Gastrocnemius medialis (tissue), 4 donors: ENCODE data around the gene HELZ2. TPM values are rescaled to one million over a fixed set of nuclear protein-coding genes. Genes with fewer than 3 reads are reported as not detected.

ENCODE experiments used
- ATAC-seq, 2 donors: fragments of 150-250 bp; one replicate each; pipeline ENCODE4 v1.9.1; 2016
- DNase-seq, 2 donors: peaks; one replicate each; pipeline ENCODE4 v3.0.0-alpha.2; 2019
- H3K27ac ChIP-seq, 4 donors: fragments of 200-600 bp; sonication (generic); 1 replicate in 1 of 4; 2 replicates in 3 of 4; pipeline ENCODE4 v1.5.1; 2016 to 2018; ENCODE audit warnings: mild to moderate bottlenecking in 2 of 4, moderate library complexity in 1 of 4
- H3K27me3 ChIP-seq, 3 donors: fragments of 200-600 bp; sonication (generic) in 2 of 3; 1 replicate in 1 of 3; 2 replicates in 2 of 3; pipeline versions ENCODE4 v1.5.1 to v1.6.0; 2016 to 2019; ENCODE audit warnings: mild to moderate bottlenecking in 1 of 3, moderate library complexity in 1 of 3
- H3K36me3 ChIP-seq, 2 donors: fragments of 200-600 bp; sonication (generic) in 1 of 2; one replicate each; pipeline ENCODE4 v1.5.1; 2017 to 2018
- H3K4me1 ChIP-seq, 2 donors: fragments of 200-600 bp; sonication (generic) in 1 of 2; one replicate each; pipeline ENCODE4 v1.5.1; 2016 to 2017; ENCODE audit warnings: mild to moderate bottlenecking in 2 of 2
- H3K4me3 ChIP-seq, 4 donors: fragments of 200-600 bp; sonication (generic) in 3 of 4; 1 replicate in 1 of 4; 2 replicates in 3 of 4; pipeline ENCODE4 v1.5.1; 2016 to 2019; ENCODE audit warnings: mild to moderate bottlenecking in 2 of 4
- H3K9me3 ChIP-seq, 3 donors: fragments of 200-600 bp; sonication (generic) in 2 of 3; 1 replicate in 1 of 3; 2 replicates in 2 of 3; pipeline ENCODE4 v1.5.1; 2016 to 2019
- POLR2A ChIP-seq, 2 donors: fragments of 450-650 bp; IDR thresholded peaks; one replicate each; pipeline ENCODE4 v1.6.1; 2017; ENCODE audit warnings: antibody characterized with exemption in 2 of 2, mild to moderate bottlenecking in 2 of 2, moderate library complexity in 2 of 2
- in situ Hi-C, 4 donors: fragments of 200-750 bp; cut with MboI; loops; one replicate each; pipeline versions ENCODE4 v1.15.0 to v1.8.0; 2017; ENCODE audit warnings: low sequenced_read_pairs in 4 of 4
- intact Hi-C: fragments of 100-400 bp; cut with DNase I; formaldehyde crosslinking; loops from one replicate; pipeline ENCODE4 v1.15.1; 2023; ENCODE audit warnings: low total_unique reads
- total RNA-seq, 4 donors: library from RNA; depleted of rRNA; stranded (reverse); fragments of >200 nt; gene quantifications; one replicate each; pipeline versions ENCODE4 v1.1.0 to v1.2.3, GENCODE V29; 2016
- TF ChIP-seq, protein P1 (sequence below), 5 experiments: fragments of 450-650 bp in 3 of 5; fragments of 200-600 bp in 2 of 5; sonication (generic) in 2 of 5; IDR thresholded peaks in 4 of 5; conservative IDR thresholded peaks in 1 of 5; 1 replicate in 4 of 5; 2 replicates in 1 of 5; pipeline ENCODE4 v1.5.1; 2016 to 2019; ENCODE audit warnings: antibody characterized with exemption in 5 of 5, mild to moderate bottlenecking in 3 of 5, moderate library complexity in 3 of 5

Gene HELZ2
- total RNA-seq, 4 donors from 2014 or later, result 1.7 to 6.2 (median 3.6) TPM

DNA sequence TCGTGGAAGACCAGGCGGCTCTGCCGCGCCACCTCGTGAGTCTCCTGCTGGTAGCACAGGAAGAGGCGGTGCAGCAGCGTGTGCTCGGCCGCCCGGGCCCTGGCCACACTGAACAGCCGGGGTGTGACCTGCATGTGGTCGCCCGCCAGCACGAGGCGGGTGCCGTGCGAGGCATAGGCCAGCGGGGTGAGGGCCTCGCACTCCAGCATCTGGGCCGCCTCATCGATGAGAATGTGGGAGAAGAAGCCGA, 7.0 kb downstream of the HELZ2 start:
- Histone ChIP-seq H3K4me1 (no peaks in the 10 kb centered on the region), H3K27me3 (no peaks in the 10 kb centered on the region), H3K27ac (no peak overlapping the region), H3K4me3 (no peak overlapping the region), H3K36me3 (no peaks in the 10 kb centered on the region), H3K9me3 (no peaks in the 10 kb centered on the region)
- in situ Hi-C loops, result no loop called here
- intact Hi-C loops, result no loop called here
- no peak for DNase-seq
- TF ChIP-seq, protein P1, sequence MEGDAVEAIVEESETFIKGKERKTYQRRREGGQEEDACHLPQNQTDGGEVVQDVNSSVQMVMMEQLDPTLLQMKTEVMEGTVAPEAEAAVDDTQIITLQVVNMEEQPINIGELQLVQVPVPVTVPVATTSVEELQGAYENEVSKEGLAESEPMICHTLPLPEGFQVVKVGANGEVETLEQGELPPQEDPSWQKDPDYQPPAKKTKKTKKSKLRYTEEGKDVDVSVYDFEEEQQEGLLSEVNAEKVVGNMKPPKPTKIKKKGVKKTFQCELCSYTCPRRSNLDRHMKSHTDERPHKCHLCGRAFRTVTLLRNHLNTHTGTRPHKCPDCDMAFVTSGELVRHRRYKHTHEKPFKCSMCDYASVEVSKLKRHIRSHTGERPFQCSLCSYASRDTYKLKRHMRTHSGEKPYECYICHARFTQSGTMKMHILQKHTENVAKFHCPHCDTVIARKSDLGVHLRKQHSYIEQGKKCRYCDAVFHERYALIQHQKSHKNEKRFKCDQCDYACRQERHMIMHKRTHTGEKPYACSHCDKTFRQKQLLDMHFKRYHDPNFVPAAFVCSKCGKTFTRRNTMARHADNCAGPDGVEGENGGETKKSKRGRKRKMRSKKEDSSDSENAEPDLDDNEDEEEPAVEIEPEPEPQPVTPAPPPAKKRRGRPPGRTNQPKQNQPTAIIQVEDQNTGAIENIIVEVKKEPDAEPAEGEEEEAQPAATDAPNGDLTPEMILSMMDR (IDR thresholded peaks at IDR 0.05 in 4 of 5, conservative IDR thresholded peaks at IDR 0.05 in 1 of 5), result no peak
- TF ChIP-seq POLR2A (IDR thresholded peaks at IDR 0.05), result no peak
- ATAC-seq, result no peak

DNA sequence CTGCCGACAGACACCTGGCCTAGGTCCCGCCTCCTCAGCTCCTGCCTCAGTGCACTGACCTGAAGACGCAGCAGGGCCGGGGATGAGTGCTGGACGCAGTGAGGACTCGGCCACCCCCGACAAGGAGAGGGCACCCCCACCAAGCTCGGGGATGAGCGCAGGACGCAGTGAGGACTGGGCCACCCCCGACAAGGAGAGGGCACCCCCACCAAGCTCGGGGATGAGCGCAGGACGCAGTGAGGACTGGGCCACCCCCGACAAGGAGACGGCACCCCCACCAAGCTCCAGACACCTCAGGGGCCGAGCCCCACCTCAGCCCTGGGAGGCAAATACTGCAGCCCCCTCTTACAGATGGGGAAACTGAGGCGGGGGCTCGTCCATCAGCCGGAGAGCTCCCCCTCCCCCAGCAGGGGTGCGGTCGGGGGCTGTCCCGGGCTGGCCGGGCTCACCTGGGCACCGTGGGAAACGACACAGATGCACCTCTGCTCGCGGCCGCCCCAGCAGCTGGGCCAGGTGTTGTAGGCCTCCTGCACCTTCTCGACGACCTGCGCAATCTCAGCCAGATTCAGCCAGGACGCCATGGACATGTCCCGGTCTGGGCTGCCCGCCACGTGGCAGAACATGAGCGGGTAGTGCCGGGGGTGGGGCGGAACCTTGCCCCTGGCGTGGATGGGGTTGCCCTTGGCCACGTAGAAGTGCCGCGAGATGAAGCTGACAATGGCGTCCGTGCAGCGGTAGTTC, 7.5 kb downstream of the HELZ2 start:
- H3K4me3 ChIP-seq, result no peak overlapping the region
- no peaks in the 10 kb centered on the region for H3K27me3 ChIP-seq
- DNase-seq (no peak), ATAC-seq (no peak)
- H3K36me3 ChIP-seq, result no peaks in the 10 kb centered on the region
- intact Hi-C loops, result no loop called here
- TF ChIP-seq, protein P1 (IDR thresholded peaks at IDR 0.05 in 4 of 5, conservative IDR thresholded peaks at IDR 0.05 in 1 of 5), result no peak
- TF ChIP-seq POLR2A (IDR thresholded peaks at IDR 0.05), result no peak
- H3K9me3 ChIP-seq, result no peaks in the 10 kb centered on the region
- in situ Hi-C loops, result no loop called here
- no peaks in the 10 kb centered on the region for H3K4me1 ChIP-seq
- no peak overlapping the region for H3K27ac ChIP-seq

DNA sequence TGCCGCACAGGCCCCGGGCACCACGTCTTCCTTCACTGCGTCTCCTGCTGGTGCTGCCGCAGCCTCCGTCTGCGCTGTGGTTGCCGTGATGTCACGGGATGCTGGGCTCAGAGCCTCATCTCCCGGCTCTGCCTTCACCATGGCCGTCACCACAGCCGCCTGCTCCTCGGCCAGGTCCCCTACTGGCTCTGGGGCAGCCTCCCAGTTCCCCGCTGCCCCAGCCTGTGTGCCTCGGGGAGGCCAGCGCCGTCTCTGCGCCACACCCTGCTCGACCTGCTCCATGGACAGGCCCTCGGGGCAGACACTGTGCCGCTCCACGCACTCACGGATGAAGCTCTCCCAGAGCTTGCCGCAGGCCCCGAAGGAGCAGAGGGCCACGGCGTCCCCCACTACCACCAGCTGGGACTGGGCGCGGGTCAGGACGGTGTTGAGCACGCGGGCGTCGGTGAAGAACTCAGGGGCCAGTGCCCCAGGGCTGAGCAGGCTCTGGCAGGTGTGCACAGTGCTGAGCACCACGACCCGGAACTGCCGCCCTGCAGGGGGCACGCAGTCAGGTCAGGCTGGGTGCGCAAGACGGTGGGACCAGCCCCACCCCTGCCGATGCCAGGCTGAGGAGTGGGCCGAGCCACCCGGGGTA, 8.2 kb downstream of the HELZ2 start:
- no peaks in the 10 kb centered on the region for H3K9me3 ChIP-seq
- DNase-seq (no peak), ATAC-seq (no peak)
- no peaks in the 10 kb centered on the region for H3K4me1 ChIP-seq
- H3K27me3 ChIP-seq, result no peaks in the 10 kb centered on the region
- H3K4me3 ChIP-seq, result no peak overlapping the region
- in situ Hi-C loops (no loop called here), intact Hi-C loops (no loop called here)
- no peak overlapping the region for H3K27ac ChIP-seq
- TF ChIP-seq, protein P1 (IDR thresholded peaks at IDR 0.05 in 4 of 5, conservative IDR thresholded peaks at IDR 0.05 in 1 of 5), result no peak
- no peak for TF ChIP-seq POLR2A (IDR thresholded peaks at IDR 0.05)
- H3K36me3 ChIP-seq, result peaks cover 0 to under 1% of the 10 kb centered on the region in 2 donors

DNA sequence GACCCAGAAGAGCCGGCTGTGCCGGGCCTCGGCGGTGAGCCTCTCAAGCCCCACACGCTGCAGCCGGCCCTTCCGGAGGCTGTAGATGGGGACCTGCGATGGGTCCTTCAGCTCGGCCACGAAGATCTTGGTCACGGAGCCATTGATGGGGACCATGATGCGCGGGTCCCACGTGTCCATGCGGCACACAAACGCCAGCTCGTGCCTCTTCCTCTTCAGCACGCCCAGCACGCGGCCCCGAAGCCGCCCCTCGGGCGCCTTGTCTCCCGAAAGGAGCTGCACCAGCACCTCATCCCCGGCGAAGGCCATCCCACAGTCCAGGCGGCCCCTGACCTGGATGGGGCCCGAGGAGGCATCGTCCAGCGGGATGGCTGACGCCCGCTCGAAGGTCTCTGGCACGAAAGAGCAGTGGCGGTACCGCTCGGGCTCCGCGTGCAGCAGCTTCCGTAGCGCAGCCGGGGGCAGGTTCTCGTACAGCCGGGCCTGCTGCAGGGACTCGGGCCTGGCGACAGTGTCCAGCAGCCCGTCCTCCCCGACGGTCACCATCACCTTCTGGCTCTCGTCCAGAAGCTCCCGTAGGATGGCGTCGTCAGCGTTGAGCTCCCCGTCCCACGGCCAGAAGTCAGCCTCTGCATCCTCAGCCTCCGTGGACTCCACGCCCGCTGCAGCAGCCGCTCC, 8.9 kb downstream of the HELZ2 start:
- intact Hi-C loops, result no loop called here
- ATAC-seq (no peak), DNase-seq (no peak)
- TF ChIP-seq, protein P1 (IDR thresholded peaks at IDR 0.05 in 4 of 5, conservative IDR thresholded peaks at IDR 0.05 in 1 of 5), result no peak
- no peak for TF ChIP-seq POLR2A (IDR thresholded peaks at IDR 0.05)
- H3K27me3 ChIP-seq, result no peaks in the 10 kb centered on the region
- H3K27ac ChIP-seq, result no peak overlapping the region
- in situ Hi-C loops, result no loop called here
- H3K4me1 ChIP-seq, result no peaks in the 10 kb centered on the region
- H3K9me3 ChIP-seq, result no peaks in the 10 kb centered on the region
- no peak overlapping the region for H3K4me3 ChIP-seq
- peaks cover 0 to 5% of the 10 kb centered on the region in 2 donors for H3K36me3 ChIP-seq
